Ureter (tissue), 1 donor: ENCODE measurements around the gene MINDY3. TPM values are rescaled to one million over a fixed set of nuclear protein-coding genes. Genes with fewer than 3 reads are reported as not detected.
"Not testable (repeated sequence)": the region's sequence is repeated elsewhere in the genome, so short reads cannot be mapped to it uniquely, and the experiment has no call there.

Experiments used
- DNase-seq: peaks from one replicate; pipeline ENCODE4 v3.0.0-alpha.2; 2020; ENCODE audit warnings: low spot score
- total RNA-seq: library from RNA; stranded (reverse); gene quantifications from one replicate; pipeline ENCODE4 v1.2.4, GENCODE V29; 2023
- donor health status: DM: yes; HTN: yes; CAD: no.

The MINDY3 gene
- total RNA-seq, 1 donor from 2014 or later = 43.2 TPM

DNA sequence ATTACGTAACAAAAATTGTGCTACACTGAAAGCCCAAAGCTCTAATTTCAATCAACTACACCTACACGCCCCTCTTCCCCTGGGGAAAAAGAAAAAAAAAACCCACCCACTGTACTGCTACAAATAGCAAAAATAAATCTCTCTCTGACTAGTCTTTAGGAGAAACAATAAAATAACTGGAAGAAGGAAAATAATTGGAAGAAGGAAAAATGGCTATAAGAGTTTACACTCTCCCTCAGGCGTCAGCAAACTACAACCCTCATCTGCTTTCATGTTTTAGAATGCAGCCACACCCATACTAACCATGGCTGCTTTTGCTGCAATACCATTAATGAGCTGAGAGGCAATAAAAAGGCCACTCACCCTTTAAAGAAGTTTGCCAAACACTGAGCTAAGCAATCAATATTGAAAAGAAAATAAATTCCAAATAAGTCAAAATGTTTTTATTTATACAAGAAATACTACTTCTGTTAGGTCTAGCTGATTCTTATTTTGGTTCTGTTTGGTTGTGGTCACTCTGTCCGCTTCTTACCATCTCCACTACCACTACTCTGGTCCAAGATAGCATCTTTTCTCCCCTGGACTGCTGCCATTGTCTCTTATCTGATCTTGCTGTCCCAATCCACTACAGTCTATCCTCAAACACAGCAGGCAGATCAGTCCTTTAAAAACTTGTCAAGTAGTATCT, 3.8 kb downstream of the MINDY3 start:
- no peak for DNase-seq

DNA sequence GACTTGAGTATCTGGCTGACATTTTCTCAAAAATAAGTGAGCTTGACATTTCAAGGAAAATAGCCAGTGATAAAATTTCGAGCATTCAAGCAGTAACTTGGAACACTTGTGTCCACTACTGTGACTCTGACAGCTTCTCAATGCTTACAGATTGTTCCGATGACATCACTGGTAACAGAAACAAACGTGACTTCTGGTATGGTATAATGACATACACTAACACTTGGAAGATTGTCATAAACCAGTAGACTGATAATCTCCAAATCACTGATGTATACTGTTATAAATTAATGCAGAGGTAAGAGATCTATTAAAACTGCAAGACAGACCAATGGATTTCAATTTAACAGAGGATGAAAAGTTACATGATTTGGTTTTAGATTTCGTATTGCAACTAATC, 6.5 kb downstream of the MINDY3 start:
- no peak for DNase-seq

DNA sequence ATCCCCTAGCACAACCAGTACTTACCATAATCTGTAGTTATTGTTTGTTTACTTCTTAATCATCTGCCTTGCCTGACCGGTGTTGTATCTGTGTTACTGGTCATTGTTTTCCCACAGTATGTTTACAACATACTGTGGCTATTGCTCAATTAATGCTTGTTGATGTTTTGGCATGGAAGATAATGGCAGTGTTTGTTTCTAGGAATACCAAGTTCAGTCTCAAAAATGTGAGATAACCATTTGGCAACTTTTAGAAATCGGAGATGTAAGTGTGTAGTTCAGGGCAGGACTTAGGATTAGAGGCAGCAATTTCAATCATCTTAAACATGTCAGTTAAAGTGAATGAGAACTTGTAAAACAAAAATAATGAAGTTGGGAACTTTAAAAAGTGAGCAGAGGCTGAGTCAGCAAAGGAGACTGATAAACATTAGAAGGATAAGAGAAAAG, 8.2 kb downstream of the MINDY3 start:
- DNase-seq = no peak

DNA sequence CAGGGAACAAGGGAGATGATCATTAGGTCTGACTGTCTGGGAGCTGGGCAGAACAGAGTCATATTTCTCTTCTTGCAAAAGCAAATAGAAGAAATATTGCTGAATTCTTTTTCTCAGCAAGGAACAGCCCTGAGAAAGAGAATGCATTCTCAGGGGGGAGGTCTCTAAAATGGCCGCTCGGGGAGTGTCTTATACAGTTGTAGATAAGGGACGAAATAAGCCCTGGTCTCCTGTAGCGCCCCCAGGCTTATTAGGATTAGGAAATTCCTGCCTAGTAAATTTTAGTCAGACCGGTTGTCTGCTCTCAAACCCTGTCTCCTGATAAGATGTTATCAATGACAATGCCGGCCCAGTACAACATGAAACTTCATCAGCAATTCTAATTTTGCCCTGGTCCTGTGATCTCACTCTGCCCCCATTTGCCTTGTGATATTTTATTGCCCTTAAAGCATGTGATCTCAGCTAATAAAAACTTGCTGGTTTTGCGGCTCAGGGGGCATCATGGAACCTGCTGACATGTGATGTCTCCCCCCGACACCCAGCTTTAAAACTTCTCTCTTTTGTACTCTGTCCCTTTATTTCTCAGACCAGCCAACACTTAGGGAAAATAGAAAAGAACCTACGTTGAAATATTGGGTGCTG, 9.8 kb downstream of the MINDY3 start:
- not testable (repeated sequence) for DNase-seq

DNA sequence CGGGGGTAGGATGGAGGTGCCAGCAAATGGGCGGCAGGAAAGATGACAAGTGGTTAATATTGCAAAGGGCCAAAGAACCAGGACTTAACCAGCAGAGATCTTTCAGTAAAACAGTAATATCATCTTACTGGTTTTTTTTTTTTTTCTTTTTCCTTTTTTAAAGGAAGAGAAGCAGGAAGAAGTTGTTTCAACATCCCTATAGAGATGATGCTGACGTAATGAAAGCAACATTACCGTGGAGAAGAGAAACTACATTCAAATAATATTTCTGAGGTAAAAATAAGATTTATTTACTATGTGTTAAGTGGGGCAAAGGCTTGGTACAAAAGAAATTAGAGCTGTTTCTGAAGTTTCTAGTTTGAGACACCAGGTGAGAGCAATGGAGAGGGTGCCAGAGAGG, 11.0 kb downstream of the MINDY3 start:
- DNase-seq = no peak

DNA sequence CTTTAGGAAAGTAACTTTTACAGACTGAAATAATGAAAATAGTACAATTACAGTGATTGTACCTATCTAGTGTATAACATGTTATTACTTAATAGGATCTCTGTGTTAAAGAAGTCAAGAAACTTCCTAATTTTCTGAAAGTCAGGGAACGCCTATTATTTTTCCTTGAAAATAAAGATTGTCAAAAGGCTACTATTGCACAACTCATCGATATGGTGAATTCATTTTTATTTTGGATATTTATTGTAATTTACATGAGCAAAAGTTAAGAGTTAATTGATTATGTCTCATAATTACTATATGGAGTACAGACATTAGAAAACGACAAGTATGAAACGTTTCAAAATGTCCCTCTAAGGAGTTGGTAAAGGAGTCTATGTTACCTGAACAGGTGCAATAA, 12.8 kb downstream of the MINDY3 start:
- DNase-seq = no peak

DNA sequence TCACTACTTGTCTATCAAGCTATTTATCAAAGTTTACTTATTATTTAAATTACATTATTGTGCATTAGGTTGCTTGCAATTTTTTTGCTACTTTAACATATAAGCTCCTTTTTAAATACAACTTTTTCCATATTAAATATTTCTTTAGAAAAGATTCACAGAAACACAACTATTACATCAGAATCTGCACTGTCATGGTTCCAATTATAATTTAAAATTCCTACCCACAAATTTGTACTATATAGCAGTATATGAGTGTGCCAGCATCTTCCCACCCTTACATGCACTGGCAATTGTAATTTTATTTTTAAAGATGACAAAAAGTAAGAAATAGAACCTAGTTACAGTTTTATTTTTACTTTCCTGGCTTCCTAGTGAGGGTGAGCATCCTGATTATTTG, 15.8 kb downstream of the MINDY3 start:
- DNase-seq = no peak

DNA sequence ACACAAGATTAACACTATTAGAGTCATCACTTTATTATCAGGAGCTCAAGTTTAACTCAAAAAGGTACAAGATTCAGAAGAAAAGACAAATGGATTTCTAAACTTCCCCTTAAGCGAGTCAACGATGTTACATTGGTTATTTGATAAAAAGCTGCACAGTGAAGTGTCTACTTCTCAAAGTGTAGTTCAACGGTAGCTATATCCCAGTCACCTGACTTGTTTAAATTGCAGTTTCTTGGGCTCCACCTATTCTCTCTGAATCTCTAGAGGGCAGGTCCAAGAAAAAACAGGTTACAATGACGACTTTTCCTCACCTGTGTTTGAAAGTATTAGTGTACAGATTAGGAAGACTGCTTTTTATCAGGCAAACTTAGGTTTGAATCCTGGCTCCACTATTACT, 16.6 kb downstream of the MINDY3 start:
- DNase-seq = no peak

DNA sequence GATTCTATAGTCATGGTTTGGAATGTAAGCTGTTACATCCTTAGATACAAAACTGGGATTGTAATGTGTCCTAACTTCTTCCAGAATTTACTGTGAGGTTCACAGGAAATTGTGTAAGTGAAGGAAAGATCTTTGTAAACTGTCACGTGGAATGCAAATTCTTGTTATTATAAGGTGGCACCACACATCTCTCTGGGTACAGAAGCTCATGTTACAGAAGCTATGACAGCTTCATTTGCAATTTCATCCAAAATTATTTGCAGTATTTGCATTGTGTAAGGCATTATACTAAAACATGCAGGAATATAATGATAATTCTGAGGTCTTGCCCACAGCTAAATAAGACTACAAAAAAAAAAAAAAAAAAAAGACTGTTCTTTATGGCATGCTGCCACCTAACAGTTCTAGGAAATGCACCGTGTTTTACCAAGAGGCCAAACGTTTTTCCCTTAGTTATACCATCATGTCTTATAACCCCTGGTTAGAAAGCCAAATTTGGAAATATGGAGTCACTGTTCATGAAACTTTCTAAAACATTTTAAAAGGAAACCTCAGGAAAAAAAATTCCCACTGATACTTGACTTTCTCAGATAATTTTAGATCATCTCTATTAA, 17.6 kb downstream of the MINDY3 start:
- no peak for DNase-seq

DNA sequence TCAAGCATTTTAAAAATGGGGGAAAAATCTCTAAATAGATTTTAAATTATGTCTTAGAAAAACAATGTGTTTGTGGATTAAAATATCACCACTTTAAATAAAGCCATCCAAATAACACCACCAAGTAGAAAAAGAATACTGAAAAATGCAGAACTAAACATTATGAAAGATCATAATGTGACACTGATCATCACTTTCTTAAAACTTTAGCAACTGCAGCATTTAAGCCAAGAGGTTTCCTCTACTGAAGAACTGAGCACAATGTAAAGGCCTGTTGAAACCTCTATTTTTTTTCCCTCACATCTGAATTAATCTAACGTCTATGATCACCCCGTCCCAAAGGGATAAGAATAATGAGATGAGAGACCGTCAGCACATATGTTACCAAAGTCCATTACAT, 18.6 kb downstream of the MINDY3 start:
- no peak for DNase-seq

DNA sequence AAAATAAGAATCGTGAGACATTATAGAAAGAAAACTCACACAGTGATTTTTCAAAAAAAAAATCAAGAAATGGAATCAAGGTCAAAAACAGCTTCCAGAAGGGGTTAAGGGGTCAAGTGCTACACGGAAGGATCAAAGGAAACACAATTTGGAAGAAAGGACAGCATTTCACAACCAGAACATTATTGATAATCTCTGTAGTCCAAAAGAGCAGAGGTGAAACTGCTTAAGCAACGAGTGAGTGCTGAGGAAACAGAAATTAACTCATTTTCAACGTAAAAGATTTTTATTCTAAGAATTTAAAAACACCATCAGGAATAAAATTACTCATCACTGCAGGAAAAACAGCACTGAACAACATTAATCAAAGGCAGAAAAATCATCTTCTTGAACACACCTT, 23.5 kb downstream of the MINDY3 start:
- no peak for DNase-seq

DNA sequence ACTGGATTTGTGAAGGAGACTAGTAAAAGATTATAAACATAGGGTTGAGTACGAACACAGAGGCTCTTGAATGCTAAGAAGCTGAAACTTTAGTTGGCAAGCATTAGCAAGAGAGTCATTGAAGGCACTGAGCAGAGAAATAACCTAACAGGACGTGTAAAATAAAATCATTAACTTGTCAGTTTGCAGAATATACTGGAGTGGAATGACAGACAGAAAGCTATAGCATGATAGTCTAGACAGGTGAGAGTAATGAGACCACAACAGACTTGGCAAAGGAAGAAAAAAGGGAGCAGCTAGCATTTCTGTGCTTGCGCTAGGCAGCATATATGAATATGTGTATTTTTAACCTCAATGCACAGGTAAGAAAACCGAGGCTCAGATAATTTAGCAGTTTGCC, 30.8 kb downstream of the MINDY3 start:
- DNase-seq = no peak

DNA sequence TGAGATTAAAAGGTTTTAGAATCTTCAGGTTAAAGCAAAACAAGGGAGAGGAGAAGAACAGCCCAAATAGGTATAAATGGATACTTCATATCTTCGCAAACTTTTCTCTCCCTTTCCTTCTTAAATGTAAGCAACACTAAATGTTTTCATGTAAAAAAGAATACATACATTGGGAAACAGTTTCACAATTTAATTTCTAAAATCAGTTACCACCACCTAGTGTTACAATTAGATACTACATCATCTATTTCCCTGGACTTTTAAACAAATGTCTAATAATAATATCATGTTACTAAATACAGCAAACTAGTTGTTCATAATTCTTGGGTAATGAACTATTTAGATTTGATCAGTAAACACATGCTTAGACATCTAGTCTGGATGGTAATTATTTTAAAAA, 35.8 kb downstream of the MINDY3 start:
- DNase-seq = no peak

DNA sequence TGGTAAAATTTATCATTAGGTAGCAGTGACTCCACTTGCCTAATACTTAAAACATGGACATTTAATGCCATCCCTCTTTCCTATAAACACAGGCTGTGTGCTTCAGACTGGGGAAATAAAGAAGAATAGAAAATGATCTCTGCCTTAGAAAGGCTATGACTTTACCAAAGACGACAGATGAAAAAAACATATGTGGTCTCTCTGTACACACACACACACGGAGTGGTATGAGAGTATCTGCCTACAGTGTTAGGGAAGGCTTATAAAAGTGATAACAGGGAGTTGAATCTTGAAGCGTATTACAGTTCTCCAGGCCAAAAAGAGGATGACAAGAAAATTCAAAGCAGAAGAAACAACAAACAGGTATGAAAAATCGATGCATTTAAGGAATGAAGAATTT, 38.2 kb downstream of the MINDY3 start:
- DNase-seq = no peak

DNA sequence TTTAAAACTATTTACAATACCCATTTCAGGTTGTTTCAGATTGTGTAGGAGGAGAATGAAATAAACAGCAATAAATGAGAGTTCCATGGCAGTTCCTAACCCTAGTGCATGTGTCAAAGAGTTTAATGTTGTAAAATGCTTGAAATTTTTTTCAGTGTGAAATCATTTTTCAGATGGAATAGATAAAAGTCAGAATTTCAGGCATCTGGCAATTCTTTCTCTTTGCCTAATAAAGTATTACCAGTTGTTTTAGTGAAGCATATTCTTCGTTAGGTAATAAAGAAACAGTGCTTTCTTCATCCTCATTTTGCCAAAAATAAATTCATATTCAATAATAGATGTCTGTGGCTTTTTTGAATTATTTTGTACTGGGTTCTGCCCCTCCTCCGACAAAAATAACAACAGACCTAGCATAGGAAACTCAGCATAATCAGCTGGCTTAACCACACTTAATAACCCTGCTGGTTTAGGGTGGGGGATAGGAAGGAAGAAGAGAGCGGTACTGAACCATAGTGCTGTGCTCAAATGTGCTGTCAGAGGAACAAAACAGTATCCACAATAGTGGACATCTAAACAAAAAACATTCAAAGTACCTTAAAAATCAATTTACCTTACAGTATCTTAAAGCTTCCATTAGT, 39.1 kb downstream of the MINDY3 start:
- DNase-seq = no peak

DNA sequence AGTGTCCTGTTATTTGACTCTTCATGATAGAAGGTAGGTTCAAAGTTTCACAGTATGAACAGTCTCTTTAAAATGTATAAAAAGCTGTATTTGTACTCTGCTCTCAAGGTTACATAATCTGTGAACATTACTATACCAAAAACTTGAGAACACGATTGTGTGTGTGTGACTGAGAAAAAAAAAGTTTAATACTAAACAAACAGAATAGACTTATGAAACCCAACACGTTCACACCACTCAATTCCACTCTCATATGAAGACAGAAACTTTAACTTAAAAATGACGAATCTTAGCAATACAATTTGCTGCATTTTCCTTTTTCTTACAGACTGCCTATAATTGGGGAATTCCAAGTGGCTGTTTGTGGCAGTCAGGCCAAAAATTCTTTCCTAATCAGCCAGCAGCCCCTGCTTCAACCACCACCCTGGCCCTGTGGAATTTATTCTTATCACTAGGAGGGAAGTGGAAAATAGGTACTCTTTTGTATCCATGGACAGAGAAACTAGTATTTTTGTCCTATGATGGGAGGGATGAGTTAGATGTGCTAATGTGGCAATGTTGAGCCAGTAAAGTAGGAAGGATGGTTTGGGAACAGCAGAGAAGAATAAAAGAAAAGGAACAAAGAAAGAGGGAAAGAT, 42.8 kb downstream of the MINDY3 start:
- DNase-seq = no peak

DNA sequence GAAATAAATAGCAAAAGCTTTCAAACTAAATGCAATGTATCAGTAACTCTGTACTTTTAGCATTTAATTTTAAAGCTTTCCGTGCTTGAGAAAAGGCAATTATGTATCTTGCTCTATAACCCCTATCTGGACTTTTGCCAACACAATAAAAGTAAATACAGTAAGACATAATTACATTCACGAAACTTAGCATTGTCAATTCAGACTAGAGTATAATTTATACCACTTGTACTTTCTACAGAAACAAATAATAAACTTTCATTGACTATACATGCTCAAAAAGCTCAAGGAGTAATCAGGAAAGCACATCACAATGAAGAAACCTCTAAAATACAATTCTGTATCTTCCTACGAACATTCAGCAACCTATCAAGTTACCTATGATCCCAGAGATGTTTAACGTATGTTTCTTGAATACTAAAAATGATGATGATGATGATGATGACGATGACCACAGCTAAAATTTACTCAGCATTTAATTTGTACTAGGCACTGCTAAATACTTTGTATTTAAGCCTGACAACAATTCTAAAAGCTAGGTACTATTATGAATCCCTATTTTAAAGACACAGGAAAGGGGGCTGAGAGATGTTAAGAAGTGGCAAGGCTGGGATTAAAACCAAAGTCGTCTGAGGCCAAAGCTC, 44.9 kb downstream of the MINDY3 start:
- DNase-seq = no peak

DNA sequence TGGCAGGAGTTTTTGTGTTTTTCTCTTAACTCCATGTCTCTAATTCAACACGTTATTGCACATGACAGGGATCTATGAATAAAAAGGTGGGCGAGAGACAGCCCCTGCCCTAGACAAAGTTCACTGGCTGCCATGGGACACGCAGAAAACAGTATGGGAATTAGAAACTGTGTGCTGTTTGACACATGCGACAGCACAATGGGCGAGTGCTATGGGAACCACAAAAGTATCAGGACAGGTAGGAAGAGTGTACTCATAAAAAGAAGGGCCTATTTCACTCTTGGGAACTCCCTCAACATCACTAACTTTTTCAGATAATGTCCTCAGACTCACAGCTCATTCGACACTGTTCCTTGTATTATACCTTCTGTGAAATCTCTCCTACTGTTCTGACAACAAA, 45.7 kb downstream of the MINDY3 start:
- no peak for DNase-seq

DNA sequence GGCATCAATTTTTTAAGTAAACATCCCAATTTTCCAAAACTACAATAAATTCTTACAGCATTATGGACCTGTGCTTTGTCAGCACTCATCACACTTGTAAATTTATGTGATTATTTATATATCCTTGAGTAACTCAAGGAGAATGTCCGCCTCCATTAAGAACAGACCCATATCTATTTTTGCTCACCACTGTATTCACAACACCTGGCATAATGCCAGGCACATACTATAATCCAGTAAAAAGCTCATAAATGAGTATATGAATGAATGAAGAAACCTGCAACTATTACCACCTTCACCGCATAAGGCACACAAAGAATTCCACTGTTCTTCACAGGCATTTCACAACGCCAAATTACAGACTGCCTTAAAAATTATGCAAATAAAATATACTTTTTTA, 46.9 kb downstream of the MINDY3 start:
- no peak for DNase-seq

DNA sequence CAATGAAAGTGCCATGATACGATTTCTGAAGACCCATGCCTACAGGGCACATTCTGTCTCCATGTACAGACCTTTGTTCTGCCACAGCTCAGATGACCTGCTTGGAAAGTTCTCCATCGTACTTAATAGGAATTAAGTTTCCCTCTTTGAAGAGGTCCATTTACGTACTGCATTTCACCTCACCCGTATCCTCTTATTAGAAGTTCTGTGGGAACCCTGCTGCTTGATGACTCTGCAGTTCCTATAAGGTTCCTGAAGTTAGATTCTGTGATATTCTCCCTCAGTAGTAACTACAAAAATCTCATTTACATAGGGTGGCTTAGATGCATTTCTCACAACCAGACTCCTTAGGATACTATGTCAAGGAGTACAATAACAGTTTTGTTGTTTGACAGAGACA, 50.9 kb downstream of the MINDY3 start:
- no peak for DNase-seq

DNA sequence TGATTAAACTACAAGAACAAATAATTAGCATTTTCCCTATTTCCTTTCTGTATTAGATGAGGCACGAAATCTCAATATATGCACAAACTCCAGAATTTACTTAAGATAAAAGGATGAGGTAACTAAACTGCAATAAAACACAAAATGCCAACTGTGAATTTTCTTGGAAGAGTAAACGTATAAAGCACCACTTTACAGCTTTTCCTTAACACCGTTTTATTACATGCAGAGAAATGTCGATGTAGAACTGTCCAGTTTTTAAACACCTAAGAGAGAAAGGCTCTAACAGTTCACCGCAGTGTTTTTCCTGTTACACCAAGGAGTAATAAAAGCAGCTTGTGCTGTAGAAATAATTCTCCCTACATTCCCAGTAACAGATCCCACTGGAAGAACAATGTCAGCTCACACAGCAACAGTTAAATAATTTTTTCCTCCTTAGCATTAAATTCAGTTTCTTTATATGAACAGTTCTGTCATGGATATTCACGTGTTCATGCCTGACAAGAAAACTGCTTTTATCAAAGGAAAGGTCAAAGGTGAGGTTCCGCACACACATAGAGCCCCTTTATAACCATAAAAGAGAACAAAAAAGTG, 52.0 kb downstream of the MINDY3 start:
- no peak for DNase-seq
